H1 (cell line): ENCODE measurements around the gene SLIT3. TPM values are rescaled to one million over a fixed set of nuclear protein-coding genes. Genes with fewer than 3 reads are reported as not detected.

Experiments used
- CTCF ChIA-PET: fragments of 300-600 bp; sonication (Branson Sonifier 250); formaldehyde crosslinking; loops from one replicate; lab custom pipeline; 2021; ENCODE audit not compliant: partially characterized antibody; lab: Charles Lee
- POLR2A ChIA-PET: fragments of 300-600 bp; sonication (Branson Sonifier 250); formaldehyde crosslinking; loops from one replicate; lab custom pipeline; 2021; ENCODE audit warnings: inconsistent platforms; ENCODE audit not compliant: partially characterized antibody; lab: Charles Lee
- DNase-seq, 2 experiments: peaks; one replicate each; pipeline versions ENCODE4 v3.0.0 to v3.0.0-alpha.2; 2010 to 2022; ENCODE audit warnings: low spot score in 2 of 2, low read depth in 1 of 2, mixed read lengths in 1 of 2
- FAIRE-seq: peaks from 2 replicates; lab custom pipeline; 2011; peaks lifted over from hg19 to GRCh38; lab: Jason Lieb, UNC
- H2AFZ ChIP-seq: 2 replicates; pipeline ENCODE4 v1.8.1; 2012; ENCODE audit warnings: low read length, inconsistent platforms
- H2AK5ac ChIP-seq: 2 replicates; pipeline ENCODE4 v1.6.1; 2013; ENCODE audit warnings: low read depth, low read length
- H2BK120ac ChIP-seq: replicated peaks from 2 replicates; pipeline ENCODE3; 2013; ENCODE audit warnings: low read depth, low read length, inconsistent platforms
- H2BK12ac ChIP-seq: 2 replicates; pipeline ENCODE4 v1.6.1; 2013; ENCODE audit warnings: low read depth, low read length
- H2BK15ac ChIP-seq: 2 replicates; pipeline ENCODE4 v1.6.1; 2013; ENCODE audit warnings: low read length
- H2BK20ac ChIP-seq: 2 replicates; pipeline ENCODE4 v1.6.1; 2013; ENCODE audit warnings: low read length
- H2BK5ac ChIP-seq: 2 replicates; pipeline ENCODE4 v1.6.1; 2013; ENCODE audit warnings: low read depth, low read length
- H3K14ac ChIP-seq: 2 replicates; pipeline ENCODE4 v1.6.1; 2013; ENCODE audit warnings: inconsistent platforms; ENCODE audit not compliant: insufficient read length
- H3K18ac ChIP-seq: 2 replicates; pipeline ENCODE4 v1.6.1; 2013; ENCODE audit warnings: low read length; ENCODE audit errors: extremely low read depth
- H3K23ac ChIP-seq: 2 replicates; pipeline ENCODE4 v1.6.1; 2013; ENCODE audit warnings: inconsistent platforms; ENCODE audit not compliant: insufficient read length
- H3K23me2 ChIP-seq: 2 replicates; pipeline ENCODE4 v1.6.1; 2013; ENCODE audit warnings: low read depth, low read length
- H3K27ac ChIP-seq: 2 replicates; pipeline ENCODE4 v1.6.1; 2011; ENCODE audit warnings: low read depth, low read length, inconsistent platforms
- H3K27me3 ChIP-seq, 4 experiments: replicated peaks in 1 of 4; 1 replicate in 1 of 4; 2 replicates in 3 of 4; pipeline versions ENCODE4 v1.6.1 to v1.8.1; 2011 to 2013; ENCODE audit warnings: low read length in 3 of 4, mild to moderate bottlenecking in 3 of 4, inconsistent platforms in 2 of 4, mixed read lengths in 2 of 4, moderate library complexity in 1 of 4; ENCODE audit not compliant: control insufficient read depth in 3 of 4, insufficient read depth in 3 of 4; ENCODE audit errors: extremely low read depth in 1 of 4
- H3K36me3 ChIP-seq, 4 experiments: 2 replicates each; pipeline versions ENCODE4 v1.6.1 to v1.8.1; 2011 to 2013; ENCODE audit warnings: mild to moderate bottlenecking in 4 of 4, low read length in 3 of 4, moderate library complexity in 2 of 4, control low read depth in 1 of 4, inconsistent platforms in 1 of 4; ENCODE audit not compliant: insufficient read depth in 4 of 4, control insufficient read depth in 2 of 4
- H3K4ac ChIP-seq: replicated peaks from 2 replicates; pipeline ENCODE3; 2013; ENCODE audit warnings: low read length, low read depth, mixed read lengths, inconsistent platforms; ENCODE audit not compliant: insufficient read length
- H3K4me1 ChIP-seq, 4 experiments: replicated peaks in 1 of 4; 1 replicate in 1 of 4; 2 replicates in 3 of 4; pipeline versions ENCODE4 v1.6.1 to v1.8.1; 2011 to 2013; ENCODE audit warnings: low read length in 3 of 4, inconsistent platforms in 2 of 4, mixed read lengths in 1 of 4; ENCODE audit not compliant: insufficient read depth in 4 of 4, control insufficient read depth in 3 of 4
- H3K4me2 ChIP-seq, 2 experiments: 2 replicates each; pipeline versions ENCODE4 v1.6.1 to v1.8.1; 2011 to 2013; ENCODE audit warnings: low read depth in 2 of 2, low read length in 2 of 2, control low read depth in 1 of 2, inconsistent platforms in 1 of 2, mild to moderate bottlenecking in 1 of 2; ENCODE audit not compliant: insufficient read depth in 1 of 2
- H3K4me3 ChIP-seq, 4 experiments: fragments of 200-600, 300-600 bp in 1 of 4; sonication (generic), shearing (Covaris generic), sonication (Bioruptor Twin) in 1 of 4; 2 replicates each; pipeline versions ENCODE4 v1.5.1 to v1.8.1; 2011 to 2016; ENCODE audit warnings: low read length in 4 of 4, low read depth in 3 of 4, control low read depth in 2 of 4, inconsistent platforms in 2 of 4, mild to moderate bottlenecking in 2 of 4, mixed read lengths in 1 of 4, moderate library complexity in 1 of 4; ENCODE audit not compliant: insufficient read depth in 2 of 4; ENCODE audit errors: extremely low read depth in 1 of 4
- H3K56ac ChIP-seq: replicated peaks from 2 replicates; pipeline ENCODE3; 2013; ENCODE audit warnings: low read depth, mild to moderate bottlenecking, mixed read lengths, low read length, inconsistent platforms; ENCODE audit not compliant: insufficient read length
- H3K79me1 ChIP-seq: 2 replicates; pipeline ENCODE4 v1.6.1; 2013; ENCODE audit warnings: low read depth, low read length, control low read depth
- H3K79me2 ChIP-seq, 2 experiments: 2 replicates each; pipeline versions ENCODE4 v1.6.1 to v1.8.1; 2012 to 2013; ENCODE audit warnings: low read length in 2 of 2, mild to moderate bottlenecking in 2 of 2, inconsistent platforms in 1 of 2; ENCODE audit not compliant: insufficient read depth in 2 of 2, control insufficient read depth in 1 of 2
- H3K9ac ChIP-seq, 4 experiments: replicated peaks in 1 of 4; 1 replicate in 1 of 4; 2 replicates in 3 of 4; pipeline versions ENCODE4 v1.6.1 to v1.8.1; 2011 to 2013; ENCODE audit warnings: low read depth in 3 of 4, low read length in 3 of 4, control low read depth in 2 of 4, mild to moderate bottlenecking in 2 of 4, moderate library complexity in 2 of 4, inconsistent platforms in 1 of 4; ENCODE audit errors: extremely low read depth in 1 of 4
- H3K9me3 ChIP-seq, 2 experiments: 2 replicates each; pipeline versions ENCODE4 v1.6.1 to v1.8.1; 2012 to 2013; ENCODE audit warnings: mild to moderate bottlenecking in 2 of 2, moderate library complexity in 2 of 2, control low read depth in 1 of 2, inconsistent platforms in 1 of 2, low read depth in 1 of 2, low read length in 1 of 2, mixed read lengths in 1 of 2; ENCODE audit not compliant: insufficient read depth in 2 of 2
- H4K20me1 ChIP-seq, 2 experiments: replicated peaks in 1 of 2; 2 replicates each; pipeline versions ENCODE3 to v1.8.1; 2011 to 2013; ENCODE audit warnings: inconsistent platforms in 2 of 2, low read length in 2 of 2, mild to moderate bottlenecking in 1 of 2; ENCODE audit not compliant: insufficient read depth in 2 of 2, control insufficient read depth in 1 of 2
- H4K5ac ChIP-seq: 2 replicates; pipeline ENCODE4 v1.6.1; 2013; ENCODE audit warnings: low read length, low read depth, mixed read lengths, inconsistent platforms; ENCODE audit not compliant: insufficient read length
- H4K8ac ChIP-seq: 2 replicates; pipeline ENCODE4 v1.8.0; 2013; ENCODE audit warnings: mild to moderate bottlenecking, moderate library complexity, low read length, inconsistent platforms; ENCODE audit not compliant: insufficient read depth; ENCODE audit errors: extremely low read depth
- H4K91ac ChIP-seq: replicated peaks from 2 replicates; pipeline ENCODE3; 2013; ENCODE audit warnings: low read length, mixed read lengths, inconsistent platforms; ENCODE audit not compliant: insufficient read length
- CHD2 ChIP-seq: IDR thresholded peaks from 2 replicates; pipeline ENCODE4 v1.6.1; 2012; ENCODE audit warnings: low read length, improper control_type of control experiment
- CTBP2 ChIP-seq: IDR thresholded peaks from 2 replicates; pipeline ENCODE4 v1.7.0; 2011; ENCODE audit warnings: borderline replicate concordance, mild to moderate bottlenecking, moderate library complexity, mixed read lengths, low read length; ENCODE audit not compliant: insufficient read depth, insufficient read length
- YY1 ChIP-seq: IDR thresholded peaks from 2 replicates; pipeline ENCODE4 v1.6.1; 2011; ENCODE audit warnings: low read depth, mild to moderate bottlenecking, low read length
- WGBS, 2 experiments: shearing (Covaris generic) in 1 of 2; methylation state at CpG; one replicate each; pipeline versions ENCODE4 v1.1.6 to v1.1.7; 2013 to 2015; ENCODE audit warnings: low lambda C conversion rate in 2 of 2, mixed read lengths in 2 of 2, inconsistent platforms in 1 of 2, low coverage in 1 of 2, missing lambda C conversion rate in 1 of 2; ENCODE audit not compliant: insufficient replicate concordance in 2 of 2, insufficient coverage in 1 of 2, insufficient read length in 1 of 2; ENCODE audit errors: extremely low coverage in 1 of 2, missing lambda C conversion rate in 1 of 2; 5-methylcytosine and 5-hydroxymethylcytosine counted together
- polyA plus RNA-seq, 7 experiments: library from polyadenylated mRNA; depleted of rRNA in 3 of 7; stranded (reverse) in 5 of 7; unstranded in 2 of 7; fragments of >200 nt in 5 of 7; fragments of 200-250 nt in 2 of 7; gene quantifications; 1 replicate in 5 of 7; 2 replicates in 1 of 7; 4 replicates in 1 of 7; pipeline versions ENCODE4 v1.2.1 to v1.2.3, GENCODE V29; 2011 to 2013; ENCODE audit warnings: missing spikeins in 2 of 7, mixed read lengths in 2 of 7
- total RNA-seq: library from RNA; stranded (reverse); fragmentation: NEBNext Ultra II Directional; extraction: Animal tissue kit (Norgen Biotek cat#: 25700); gene quantifications from 2 replicates; pipeline ENCODE4 v1.2.1, GENCODE V29; 2021
- TF ChIP-seq, protein P1 (sequence below), 3 experiments: IDR thresholded peaks; 1 replicate in 2 of 3; 2 replicates in 1 of 3; pipeline versions ENCODE4 v1.5.1 to v1.6.1; 2011; ENCODE audit warnings: low read length in 3 of 3, mild to moderate bottlenecking in 3 of 3, inconsistent platforms in 2 of 3, low read depth in 1 of 3, moderate library complexity in 1 of 3; ENCODE audit not compliant: insufficient read depth in 1 of 3; ENCODE audit errors: control extremely low read depth in 1 of 3

The SLIT3 gene
- total and polyA plus RNA-seq, 2 of the 8 experiments (the other 6 are each of a cell fraction or from before 2014, with no cell fraction given) = 1.1 to 1.2 TPM

DNA sequence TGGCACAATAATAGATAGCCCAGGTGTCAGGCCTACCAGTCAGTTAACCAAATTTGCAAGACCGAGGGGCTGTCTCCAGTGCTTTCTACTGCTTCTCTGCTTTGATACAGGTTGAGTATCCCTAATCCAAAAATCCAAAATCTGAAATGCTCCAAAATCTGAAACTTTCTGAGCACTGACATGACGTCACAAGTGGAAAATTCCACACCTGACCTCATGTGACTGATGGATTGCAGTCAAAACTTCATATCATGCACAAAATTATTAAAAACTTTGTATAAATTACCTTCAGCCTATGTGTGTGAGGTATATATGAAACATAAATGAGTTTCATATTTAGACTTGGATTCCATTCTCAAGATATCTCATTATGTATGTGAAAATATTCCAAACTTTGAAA is 508.3 kb downstream of the SLIT3 start:
- Histone ChIP-seq H3K18ac (no peak overlapping the region), H4K20me1 (peaks cover 0 to 2% of the 10 kb centered on the region in 2 experiments), H3K79me2 (no peaks in the 10 kb centered on the region), H3K9me3 (no peaks in the 10 kb centered on the region), H4K8ac (no peak overlapping the region), H3K4me1 (peaks cover 0 to 10% (median 0%) of the 10 kb centered on the region in 4 experiments; a peak in 2 of 7 replicates), H3K56ac (no peak overlapping the region), H3K27ac (no peak overlapping the region), H4K5ac (no peak overlapping the region), H3K4me3 (no peak overlapping the region), H2BK120ac (no peak overlapping the region)
- 67% methylated on average over 2 of the region's 2 CpGs; no CpG with 5 or more reads in 1 of the 2 experiments for WGBS, 2 experiments
- POLR2A ChIA-PET = no interaction called here
- DNase-seq = no peak
- no peak for TF ChIP-seq YY1
- TF ChIP-seq, protein P1, sequence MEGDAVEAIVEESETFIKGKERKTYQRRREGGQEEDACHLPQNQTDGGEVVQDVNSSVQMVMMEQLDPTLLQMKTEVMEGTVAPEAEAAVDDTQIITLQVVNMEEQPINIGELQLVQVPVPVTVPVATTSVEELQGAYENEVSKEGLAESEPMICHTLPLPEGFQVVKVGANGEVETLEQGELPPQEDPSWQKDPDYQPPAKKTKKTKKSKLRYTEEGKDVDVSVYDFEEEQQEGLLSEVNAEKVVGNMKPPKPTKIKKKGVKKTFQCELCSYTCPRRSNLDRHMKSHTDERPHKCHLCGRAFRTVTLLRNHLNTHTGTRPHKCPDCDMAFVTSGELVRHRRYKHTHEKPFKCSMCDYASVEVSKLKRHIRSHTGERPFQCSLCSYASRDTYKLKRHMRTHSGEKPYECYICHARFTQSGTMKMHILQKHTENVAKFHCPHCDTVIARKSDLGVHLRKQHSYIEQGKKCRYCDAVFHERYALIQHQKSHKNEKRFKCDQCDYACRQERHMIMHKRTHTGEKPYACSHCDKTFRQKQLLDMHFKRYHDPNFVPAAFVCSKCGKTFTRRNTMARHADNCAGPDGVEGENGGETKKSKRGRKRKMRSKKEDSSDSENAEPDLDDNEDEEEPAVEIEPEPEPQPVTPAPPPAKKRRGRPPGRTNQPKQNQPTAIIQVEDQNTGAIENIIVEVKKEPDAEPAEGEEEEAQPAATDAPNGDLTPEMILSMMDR (IDR thresholded peaks at IDR 0.05; ENCODE audit: control extremely low read depth in 1 of 3, insufficient read depth in 1 of 3, low read depth in 1 of 3, low read length in 3 of 3) = no peak
- no peak for TF ChIP-seq CHD2
- TF ChIP-seq CTBP2 = no peak
- TF ChIP-seq, all 59 proteins: peak for 0
- Histone ChIP-seq H3K9ac (no peak overlapping the region), H4K91ac (no peak overlapping the region), H3K4me2 (no peak overlapping the region), H2BK12ac (no peak overlapping the region), H3K14ac (no peak overlapping the region), H3K27me3 (no peaks in the 10 kb centered on the region), H2BK15ac (no peak overlapping the region), H3K36me3 (no peaks in the 10 kb centered on the region), H3K23me2 (no peaks in the 10 kb centered on the region), H3K79me1 (no peaks in the 10 kb centered on the region), H3K4ac (no peak overlapping the region), H2BK20ac (no peak overlapping the region), H2BK5ac (no peak overlapping the region), H2AK5ac (no peak overlapping the region), H3K23ac (no peak overlapping the region), H2AFZ (no peak overlapping the region)
- CTCF ChIA-PET = no interaction called here
- FAIRE-seq = no peak
